ENCODE data around the gene PKLR. TPM values are rescaled to one million over a fixed set of nuclear protein-coding genes. Genes with fewer than 3 reads are reported as not detected.

The PKLR gene
- total and polyA plus RNA-seq, 10 donors, result 0.04 to 0.74 (median 0.39) TPM; not detected in 5

DNA sequence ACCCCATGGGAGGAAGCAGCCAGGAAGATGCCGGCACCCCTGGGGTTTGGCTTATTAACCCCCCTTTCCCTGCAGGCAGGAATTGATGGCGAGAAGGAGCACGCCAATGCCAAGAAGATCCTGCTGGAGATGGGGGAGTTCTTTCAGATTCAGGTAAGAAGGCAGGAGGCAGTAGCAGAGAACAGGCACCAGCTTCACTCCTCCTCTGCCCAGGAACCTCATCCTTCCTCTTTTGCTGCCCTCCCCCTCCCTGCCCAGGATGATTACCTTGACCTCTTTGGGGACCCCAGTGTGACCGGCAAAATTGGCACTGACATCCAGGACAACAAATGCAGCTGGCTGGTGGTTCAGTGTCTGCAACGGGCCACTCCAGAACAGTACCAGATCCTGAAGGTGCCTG is 18.3 kb upstream of the PKLR start:
- H3K27ac ChIP-seq, result no peak overlapping the region
- DNase-seq, result no peak
- no peaks in the 10 kb centered on the region for H3K27me3 ChIP-seq (replicated peaks in 1 of 7)
- H3K4me1 ChIP-seq, result peaks cover 20 to 46% (median 36%) of the 10 kb centered on the region in 6 donors
- peak in 1 of 3 donors; percentile 25 for TF ChIP-seq POLR2AphosphoS5 (IDR thresholded peaks at IDR 0.05)
- TF ChIP-seq POLR2A (IDR thresholded peaks at IDR 0.05), result no peak
- H3K4me3 ChIP-seq, result no peak overlapping the region
- H3K36me3 ChIP-seq, result peaks cover 0 to 52% (median 19%) of the 10 kb centered on the region in 6 donors
- WGBS, 5 donors, result 75 to 85% (median 80%) methylated on average over 5 of the region's 5 CpGs
- intact Hi-C loops (cut with DNase I; ENCODE audit: low total_unique reads), result no loop called here
- H3K9me3 ChIP-seq, result no peaks in the 10 kb centered on the region

DNA sequence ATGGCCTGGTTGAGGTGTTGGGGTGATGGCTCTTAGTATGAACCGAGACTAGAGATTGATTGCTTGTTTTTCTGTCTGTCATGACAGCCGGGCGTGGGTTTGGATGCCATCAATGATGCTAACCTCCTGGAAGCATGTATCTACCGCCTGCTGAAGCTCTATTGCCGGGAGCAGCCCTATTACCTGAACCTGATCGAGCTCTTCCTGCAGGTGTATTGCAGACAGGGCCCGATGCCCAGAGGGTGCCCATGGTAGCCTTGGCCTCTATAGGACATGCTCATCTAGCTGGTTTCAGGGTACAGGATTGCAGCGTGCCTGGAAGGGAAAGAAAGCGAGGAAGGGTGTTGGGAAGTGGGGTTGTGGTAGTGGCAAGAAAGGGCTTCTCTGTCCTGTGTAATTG is 16.8 kb upstream of the PKLR start:
- DNase-seq, result no peak
- Histone ChIP-seq H3K4me1 (peaks cover 20 to 42% (median 33%) of the 10 kb centered on the region in 6 donors), H3K36me3 (peaks cover 0 to 67% (median 28%) of the 10 kb centered on the region in 6 donors), H3K4me3 (no peak overlapping the region), H3K27me3 (replicated peaks in 1 of 7) (no peaks in the 10 kb centered on the region), H3K9me3 (no peaks in the 10 kb centered on the region), H3K27ac (no peak overlapping the region)
- TF ChIP-seq, protein P1, sequence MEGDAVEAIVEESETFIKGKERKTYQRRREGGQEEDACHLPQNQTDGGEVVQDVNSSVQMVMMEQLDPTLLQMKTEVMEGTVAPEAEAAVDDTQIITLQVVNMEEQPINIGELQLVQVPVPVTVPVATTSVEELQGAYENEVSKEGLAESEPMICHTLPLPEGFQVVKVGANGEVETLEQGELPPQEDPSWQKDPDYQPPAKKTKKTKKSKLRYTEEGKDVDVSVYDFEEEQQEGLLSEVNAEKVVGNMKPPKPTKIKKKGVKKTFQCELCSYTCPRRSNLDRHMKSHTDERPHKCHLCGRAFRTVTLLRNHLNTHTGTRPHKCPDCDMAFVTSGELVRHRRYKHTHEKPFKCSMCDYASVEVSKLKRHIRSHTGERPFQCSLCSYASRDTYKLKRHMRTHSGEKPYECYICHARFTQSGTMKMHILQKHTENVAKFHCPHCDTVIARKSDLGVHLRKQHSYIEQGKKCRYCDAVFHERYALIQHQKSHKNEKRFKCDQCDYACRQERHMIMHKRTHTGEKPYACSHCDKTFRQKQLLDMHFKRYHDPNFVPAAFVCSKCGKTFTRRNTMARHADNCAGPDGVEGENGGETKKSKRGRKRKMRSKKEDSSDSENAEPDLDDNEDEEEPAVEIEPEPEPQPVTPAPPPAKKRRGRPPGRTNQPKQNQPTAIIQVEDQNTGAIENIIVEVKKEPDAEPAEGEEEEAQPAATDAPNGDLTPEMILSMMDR (IDR thresholded peaks at IDR 0.05 in 8 of 11, conservative IDR thresholded peaks at IDR 0.05 in 3 of 11), result no peak
- no peak for TF ChIP-seq POLR2AphosphoS5 (IDR thresholded peaks at IDR 0.05)
- TF ChIP-seq POLR2A (IDR thresholded peaks at IDR 0.05), result no peak
- intact Hi-C loops (cut with DNase I; ENCODE audit: low total_unique reads), result no loop called here
- 94 to 98% (median 95%) methylated on average over 9 of the region's 9 CpGs for WGBS, 5 donors

DNA sequence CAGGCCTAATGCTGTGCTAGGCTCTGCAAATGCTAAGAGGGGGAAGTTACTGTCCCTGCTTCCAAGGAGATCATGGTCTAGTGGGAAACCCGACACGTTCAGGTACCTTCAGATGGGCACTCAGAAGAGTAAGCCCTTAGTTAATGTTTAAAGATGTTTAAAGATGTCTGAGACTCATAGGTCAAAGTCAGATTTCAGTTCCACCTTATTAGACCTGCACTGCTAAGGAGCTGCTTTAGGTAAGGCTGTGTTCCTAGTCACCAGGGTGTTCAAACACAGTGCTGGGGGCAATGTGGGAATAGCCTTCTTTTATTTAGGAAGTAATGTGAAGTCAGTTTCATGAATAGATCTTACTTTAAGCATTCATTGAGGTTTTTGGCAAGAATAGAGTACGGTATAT is 15.7 kb upstream of the PKLR start:
- 89 to 94% (median 93%) methylated on average over 3 of the region's 3 CpGs for WGBS, 5 donors
- no peak for DNase-seq
- no peak overlapping the region for H3K27ac ChIP-seq
- intact Hi-C loops (cut with DNase I; ENCODE audit: low total_unique reads), result no loop called here
- no peaks in the 10 kb centered on the region for H3K9me3 ChIP-seq
- H3K4me1 ChIP-seq, result peaks cover 14 to 31% (median 23%) of the 10 kb centered on the region in 6 donors
- no peaks in the 10 kb centered on the region for H3K27me3 ChIP-seq (replicated peaks in 1 of 7)
- H3K36me3 ChIP-seq, result peaks cover 0 to 78% (median 31%) of the 10 kb centered on the region in 6 donors
- no peak overlapping the region for H3K4me3 ChIP-seq
- TF ChIP-seq, protein P1 (IDR thresholded peaks at IDR 0.05 in 8 of 11, conservative IDR thresholded peaks at IDR 0.05 in 3 of 11), result no peak
- TF ChIP-seq POLR2AphosphoS5 (IDR thresholded peaks at IDR 0.05) (no peak), POLR2A (IDR thresholded peaks at IDR 0.05) (no peak)

DNA sequence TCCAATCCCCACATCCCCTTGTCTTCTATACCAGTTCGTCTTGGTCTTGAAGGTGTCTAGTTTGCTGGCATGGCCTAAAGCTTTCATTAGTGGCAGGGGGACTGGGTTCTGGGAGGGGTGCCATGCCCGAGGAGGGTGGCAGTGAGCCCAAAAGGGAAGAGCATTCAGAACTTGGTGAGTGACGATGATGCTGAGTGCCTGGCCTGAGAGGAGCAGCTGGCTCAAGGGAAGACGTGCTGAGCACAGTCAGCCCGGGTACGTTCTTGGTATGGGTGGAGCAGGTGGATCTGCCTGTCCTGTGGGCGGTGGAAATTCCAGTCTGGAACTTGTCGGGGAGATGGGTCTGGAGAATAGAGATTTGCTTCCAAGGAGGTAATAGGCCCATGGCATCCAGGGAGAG is 12.0 kb upstream of the PKLR start:
- Histone ChIP-seq H3K9me3 (no peaks in the 10 kb centered on the region), H3K4me1 (peaks cover 12 to 34% (median 21%) of the 10 kb centered on the region in 6 donors), H3K27me3 (replicated peaks in 1 of 7) (no peaks in the 10 kb centered on the region), H3K36me3 (peaks cover 0 to 81% (median 27%) of the 10 kb centered on the region in 6 donors), H3K27ac (no peak overlapping the region), H3K4me3 (no peak overlapping the region)
- no peak for DNase-seq
- intact Hi-C loops (cut with DNase I; ENCODE audit: low total_unique reads), result no loop called here
- 92 to 94% (median 93%) methylated on average over 8 of the region's 8 CpGs for WGBS, 5 donors
- TF ChIP-seq POLR2AphosphoS5 (IDR thresholded peaks at IDR 0.05) (no peak), POLR2A (IDR thresholded peaks at IDR 0.05) (no peak)
- TF ChIP-seq, protein P1 (IDR thresholded peaks at IDR 0.05 in 8 of 11, conservative IDR thresholded peaks at IDR 0.05 in 3 of 11), result no peak

Data from spleen (tissue), 11 donors.